Neural cell (in vitro differentiated cells): ENCODE measurements around the gene VAV3. TPM values are rescaled to one million over a fixed set of nuclear protein-coding genes. Genes with fewer than 3 reads are reported as not detected.

ENCODE experiments used
- H2AFZ ChIP-seq: fragments of 200-600, 300-800 bp; sonication (generic), shearing (Covaris generic); 2 replicates; pipeline ENCODE4 v1.6.0; 2014; ENCODE audit warnings: low read depth, mild to moderate bottlenecking, antibody characterized with exemption, low read length, moderate library complexity
- H3F3A ChIP-seq: fragments of 200-600 bp; shearing (Covaris generic); 2 replicates; pipeline ENCODE4 v1.6.1; 2016; ENCODE audit warnings: mild to moderate bottlenecking, moderate library complexity, mixed read lengths, antibody characterized with exemption, low read length; ENCODE audit not compliant: insufficient read depth, poor library complexity, severe bottlenecking
- H3K27ac ChIP-seq: fragments of 200-600, 300-800 bp; sonication (generic), shearing (Covaris generic); 2 replicates; pipeline ENCODE4 v1.5.1; 2014; ENCODE audit warnings: mild to moderate bottlenecking, low read length, moderate library complexity
- H3K27me3 ChIP-seq: fragments of 300-800, 200-600 bp; sonication (generic), shearing (Covaris generic); 2 replicates; pipeline ENCODE4 v1.6.0; 2014; ENCODE audit warnings: mild to moderate bottlenecking, low read depth, low read length, moderate library complexity; ENCODE audit not compliant: insufficient read depth
- H3K36me3 ChIP-seq: fragments of 300-800, 200-600 bp; sonication (generic), shearing (Covaris generic); 2 replicates; pipeline ENCODE4 v1.5.1; 2014; ENCODE audit warnings: mild to moderate bottlenecking, antibody characterized with exemption, low read length, moderate library complexity; ENCODE audit not compliant: insufficient read depth
- H3K4me2 ChIP-seq: fragments of 300-800, 200-600 bp; sonication (generic), shearing (Covaris generic); 2 replicates; pipeline ENCODE4 v1.6.0; 2014; ENCODE audit warnings: mild to moderate bottlenecking, low read length
- H3K4me3 ChIP-seq: fragments of 300-800, 200-600 bp; sonication (generic), shearing (Covaris generic); 2 replicates; pipeline ENCODE4 v1.5.1; 2014; ENCODE audit warnings: mild to moderate bottlenecking, low read length, moderate library complexity
- H3K79me2 ChIP-seq: fragments of 200-600 bp; shearing (Covaris generic); replicated peaks from 2 replicates; pipeline ENCODE4 v1.6.0; 2014; ENCODE audit warnings: mild to moderate bottlenecking, low read length, moderate library complexity; ENCODE audit not compliant: insufficient read depth
- H3K9ac ChIP-seq: fragments of 300-800, 200-600 bp; sonication (generic), shearing (Covaris generic); 2 replicates; pipeline ENCODE4 v1.6.1; 2016; ENCODE audit warnings: mild to moderate bottlenecking, low read length, mixed read lengths
- H3K9me2 ChIP-seq: fragments of 200-600 bp; shearing (Covaris generic); 2 replicates; pipeline ENCODE4 v1.6.1; 2016; ENCODE audit warnings: mild to moderate bottlenecking, low read length, mixed read lengths; ENCODE audit not compliant: insufficient read depth
- H3K9me3 ChIP-seq: fragments of 200-600, 300-800 bp; sonication (generic), shearing (Covaris generic); 2 replicates; pipeline ENCODE4 v1.6.1; 2016; ENCODE audit warnings: mild to moderate bottlenecking, mixed run types, low read length, moderate library complexity, mixed read lengths
- H4K20me1 ChIP-seq: fragments of 200-600 bp; shearing (Covaris generic); 2 replicates; pipeline ENCODE4 v1.6.1; 2016; ENCODE audit warnings: mild to moderate bottlenecking, mixed run types; ENCODE audit not compliant: insufficient read depth
- EP300 ChIP-seq: fragments of 450-650 bp; conservative IDR thresholded peaks from 2 replicates; pipeline ENCODE4 v1.6.1; 2014; ENCODE audit warnings: antibody characterized with exemption, mild to moderate bottlenecking, moderate library complexity; ENCODE audit not compliant: poor library complexity, severe bottlenecking
- EZH2 ChIP-seq: fragments of 200-600, 300-800 bp; shearing (Covaris generic), sonication (generic); IDR thresholded peaks from 2 replicates; pipeline ENCODE4 v1.6.1; 2014; ENCODE audit warnings: antibody characterized with exemption, low read length, borderline replicate concordance, mild to moderate bottlenecking; ENCODE audit not compliant: insufficient read depth, poor library complexity, severe bottlenecking
- MXI1 ChIP-seq: fragments of 450-650 bp; conservative IDR thresholded peaks from 2 replicates; pipeline ENCODE4 v1.6.1; 2014; ENCODE audit warnings: antibody characterized with exemption, mild to moderate bottlenecking; ENCODE audit not compliant: poor library complexity, severe bottlenecking
- POLR2AphosphoS5 ChIP-seq: IDR thresholded peaks from 2 replicates; pipeline ENCODE4 v1.6.1; 2012
- RAD21 ChIP-seq: fragments of 450-650 bp; conservative IDR thresholded peaks from 2 replicates; pipeline ENCODE4 v1.6.1; 2014; ENCODE audit warnings: antibody characterized with exemption, mild to moderate bottlenecking, moderate library complexity
- SMC3 ChIP-seq: fragments of 450-650 bp; conservative IDR thresholded peaks from 2 replicates; pipeline ENCODE4 v1.6.1; 2014; ENCODE audit warnings: antibody characterized with exemption, mild to moderate bottlenecking, moderate library complexity; ENCODE audit not compliant: poor library complexity
- TAF1 ChIP-seq: IDR thresholded peaks from 2 replicates; pipeline ENCODE4 v1.6.1; 2012; ENCODE audit warnings: low read depth
- polyA plus RNA-seq: library from polyadenylated mRNA; depleted of rRNA; stranded (reverse); fragments of >200 nt; gene quantifications from 2 replicates; pipeline ENCODE4 v1.2.3, GENCODE V29; 2014
- TF ChIP-seq, protein P1 (sequence below): IDR thresholded peaks from 2 replicates; pipeline ENCODE4 v1.6.1; 2012; ENCODE audit warnings: borderline replicate concordance
- TF ChIP-seq, protein P2 (sequence below): fragments of 450-650 bp; IDR thresholded peaks from 2 replicates; pipeline ENCODE4 v1.5.1; 2014; ENCODE audit warnings: antibody characterized with exemption, mild to moderate bottlenecking, moderate library complexity; ENCODE audit not compliant: poor library complexity, severe bottlenecking

Gene VAV3
- polyA plus RNA-seq, 1 donor from 2014 or later, result 7.6 TPM

DNA sequence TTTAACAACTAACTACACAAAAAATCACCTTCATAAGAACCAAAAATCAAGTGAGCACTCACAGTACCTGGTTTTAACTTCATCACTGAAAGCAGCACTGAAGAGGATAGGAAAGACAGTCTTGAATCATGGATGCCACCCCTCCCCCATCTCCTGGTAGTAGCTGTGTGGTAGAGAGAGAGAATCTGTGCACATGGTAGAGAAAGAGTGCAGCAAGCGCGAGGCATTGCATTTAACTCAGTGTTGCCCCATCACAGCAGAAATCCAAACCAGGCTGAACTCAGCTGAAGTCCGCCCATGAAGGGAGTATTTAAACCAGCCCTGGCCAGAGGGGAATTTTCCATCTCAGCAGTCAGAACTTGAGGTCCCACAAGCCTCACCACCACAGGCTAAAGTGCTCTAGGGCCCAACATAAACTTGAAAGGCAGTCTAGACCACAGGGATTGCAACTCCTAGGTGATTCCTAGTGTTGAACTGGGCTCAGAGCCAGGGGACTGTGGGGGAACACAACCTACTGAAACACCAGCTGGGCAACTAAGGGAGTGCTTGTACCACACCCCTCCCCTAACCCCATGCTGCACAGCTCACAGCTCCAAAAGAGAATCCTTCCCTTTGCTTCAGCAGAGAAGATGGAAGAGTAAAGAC, 38.4 kb downstream of the VAV3 start:
- no peaks in the 10 kb centered on the region for H3K9me2 ChIP-seq
- no peak overlapping the region for H3K9ac ChIP-seq
- H3K27ac ChIP-seq, result no peak overlapping the region
- no peaks in the 10 kb centered on the region for H3K36me3 ChIP-seq
- no peaks in the 10 kb centered on the region for H3F3A ChIP-seq
- H3K4me3 ChIP-seq, result no peak overlapping the region
- H2AFZ ChIP-seq, result no peak overlapping the region
- no peaks in the 10 kb centered on the region for H3K79me2 ChIP-seq
- no peaks in the 10 kb centered on the region for H4K20me1 ChIP-seq
- no peak for TF ChIP-seq EP300
- TF ChIP-seq MXI1, result no peak
- TF ChIP-seq, protein P1, sequence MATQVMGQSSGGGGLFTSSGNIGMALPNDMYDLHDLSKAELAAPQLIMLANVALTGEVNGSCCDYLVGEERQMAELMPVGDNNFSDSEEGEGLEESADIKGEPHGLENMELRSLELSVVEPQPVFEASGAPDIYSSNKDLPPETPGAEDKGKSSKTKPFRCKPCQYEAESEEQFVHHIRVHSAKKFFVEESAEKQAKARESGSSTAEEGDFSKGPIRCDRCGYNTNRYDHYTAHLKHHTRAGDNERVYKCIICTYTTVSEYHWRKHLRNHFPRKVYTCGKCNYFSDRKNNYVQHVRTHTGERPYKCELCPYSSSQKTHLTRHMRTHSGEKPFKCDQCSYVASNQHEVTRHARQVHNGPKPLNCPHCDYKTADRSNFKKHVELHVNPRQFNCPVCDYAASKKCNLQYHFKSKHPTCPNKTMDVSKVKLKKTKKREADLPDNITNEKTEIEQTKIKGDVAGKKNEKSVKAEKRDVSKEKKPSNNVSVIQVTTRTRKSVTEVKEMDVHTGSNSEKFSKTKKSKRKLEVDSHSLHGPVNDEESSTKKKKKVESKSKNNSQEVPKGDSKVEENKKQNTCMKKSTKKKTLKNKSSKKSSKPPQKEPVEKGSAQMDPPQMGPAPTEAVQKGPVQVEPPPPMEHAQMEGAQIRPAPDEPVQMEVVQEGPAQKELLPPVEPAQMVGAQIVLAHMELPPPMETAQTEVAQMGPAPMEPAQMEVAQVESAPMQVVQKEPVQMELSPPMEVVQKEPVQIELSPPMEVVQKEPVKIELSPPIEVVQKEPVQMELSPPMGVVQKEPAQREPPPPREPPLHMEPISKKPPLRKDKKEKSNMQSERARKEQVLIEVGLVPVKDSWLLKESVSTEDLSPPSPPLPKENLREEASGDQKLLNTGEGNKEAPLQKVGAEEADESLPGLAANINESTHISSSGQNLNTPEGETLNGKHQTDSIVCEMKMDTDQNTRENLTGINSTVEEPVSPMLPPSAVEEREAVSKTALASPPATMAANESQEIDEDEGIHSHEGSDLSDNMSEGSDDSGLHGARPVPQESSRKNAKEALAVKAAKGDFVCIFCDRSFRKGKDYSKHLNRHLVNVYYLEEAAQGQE, result no peak
- no peak for TF ChIP-seq POLR2AphosphoS5
- TF ChIP-seq, protein P2, sequence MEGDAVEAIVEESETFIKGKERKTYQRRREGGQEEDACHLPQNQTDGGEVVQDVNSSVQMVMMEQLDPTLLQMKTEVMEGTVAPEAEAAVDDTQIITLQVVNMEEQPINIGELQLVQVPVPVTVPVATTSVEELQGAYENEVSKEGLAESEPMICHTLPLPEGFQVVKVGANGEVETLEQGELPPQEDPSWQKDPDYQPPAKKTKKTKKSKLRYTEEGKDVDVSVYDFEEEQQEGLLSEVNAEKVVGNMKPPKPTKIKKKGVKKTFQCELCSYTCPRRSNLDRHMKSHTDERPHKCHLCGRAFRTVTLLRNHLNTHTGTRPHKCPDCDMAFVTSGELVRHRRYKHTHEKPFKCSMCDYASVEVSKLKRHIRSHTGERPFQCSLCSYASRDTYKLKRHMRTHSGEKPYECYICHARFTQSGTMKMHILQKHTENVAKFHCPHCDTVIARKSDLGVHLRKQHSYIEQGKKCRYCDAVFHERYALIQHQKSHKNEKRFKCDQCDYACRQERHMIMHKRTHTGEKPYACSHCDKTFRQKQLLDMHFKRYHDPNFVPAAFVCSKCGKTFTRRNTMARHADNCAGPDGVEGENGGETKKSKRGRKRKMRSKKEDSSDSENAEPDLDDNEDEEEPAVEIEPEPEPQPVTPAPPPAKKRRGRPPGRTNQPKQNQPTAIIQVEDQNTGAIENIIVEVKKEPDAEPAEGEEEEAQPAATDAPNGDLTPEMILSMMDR, result no peak
- TF ChIP-seq RAD21, result no peak
- no peak for TF ChIP-seq EZH2
- no peak for TF ChIP-seq TAF1
- TF ChIP-seq SMC3, result no peak
- H3K9me3 ChIP-seq, result no peaks in the 10 kb centered on the region
- no peak overlapping the region for H3K4me2 ChIP-seq
- H3K27me3 ChIP-seq, result no peaks in the 10 kb centered on the region

DNA sequence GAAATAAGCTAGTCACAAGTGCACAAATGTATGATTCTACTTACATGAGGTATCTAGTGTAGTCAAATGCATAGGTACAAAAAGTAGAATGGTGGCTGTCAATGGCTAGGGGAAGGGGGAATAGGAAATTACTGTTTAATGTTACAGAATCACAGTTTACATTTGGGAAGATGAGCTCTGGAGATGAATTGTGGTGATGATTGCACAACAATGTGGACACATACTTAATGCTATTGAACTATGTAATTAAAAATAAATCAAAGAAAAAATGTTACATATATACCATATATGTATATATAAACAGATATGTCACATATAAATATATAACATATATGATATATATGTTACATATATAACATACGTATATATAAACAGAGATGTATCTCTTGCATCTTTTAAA, 39.4 kb downstream of the VAV3 start:
- H2AFZ ChIP-seq, result no peak overlapping the region
- no peaks in the 10 kb centered on the region for H3K27me3 ChIP-seq
- H3K4me3 ChIP-seq, result no peak overlapping the region
- TF ChIP-seq EZH2 (no peak), RAD21 (no peak), POLR2AphosphoS5 (no peak), TAF1 (no peak), MXI1 (no peak), SMC3 (no peak), EP300 (no peak)
- TF ChIP-seq, protein P2, result no peak
- TF ChIP-seq, protein P1, result no peak
- H3K27ac ChIP-seq, result no peak overlapping the region
- H3K36me3 ChIP-seq, result no peaks in the 10 kb centered on the region
- H3K9ac ChIP-seq, result no peak overlapping the region
- no peaks in the 10 kb centered on the region for H3F3A ChIP-seq
- H4K20me1 ChIP-seq, result no peaks in the 10 kb centered on the region
- H3K9me2 ChIP-seq, result no peaks in the 10 kb centered on the region
- H3K4me2 ChIP-seq, result no peak overlapping the region
- H3K79me2 ChIP-seq, result no peaks in the 10 kb centered on the region
- H3K9me3 ChIP-seq, result no peaks in the 10 kb centered on the region
